Bronchial epithelial cell (primary cell): ENCODE measurements around the gene HSPA1L. TPM values are rescaled to one million over a fixed set of nuclear protein-coding genes. Genes with fewer than 3 reads are reported as not detected.

Experiments
- DNase-seq: peaks from one replicate; pipeline ENCODE4 v3.0.0-alpha.2; 2010; ENCODE audit warnings: low read depth
- FAIRE-seq: peaks from 2 replicates; lab custom pipeline; 2011; peaks lifted over from hg19 to GRCh38; lab: Jason Lieb, UNC
- H3K27me3 ChIP-seq: 2 replicates; pipeline ENCODE4 v1.5.1; 2011; ENCODE audit warnings: low read length; ENCODE audit not compliant: control insufficient read depth, insufficient read depth
- H3K36me3 ChIP-seq: 2 replicates; pipeline ENCODE4 v1.5.1; 2011; ENCODE audit warnings: low read length; ENCODE audit not compliant: control insufficient read depth, insufficient read depth
- H3K4me3 ChIP-seq: 2 replicates; pipeline ENCODE4 v1.5.1; 2011; ENCODE audit warnings: mild to moderate bottlenecking, low read depth, low read length, control low read depth
- CTCF ChIP-seq: IDR thresholded peaks from 2 replicates; pipeline ENCODE4 v1.5.1; 2011; ENCODE audit warnings: mild to moderate bottlenecking, moderate library complexity, low read length, control low read depth, inconsistent platforms; ENCODE audit not compliant: insufficient read depth, severe bottlenecking
- total RNA-seq: library from RNA; depleted of rRNA; stranded (reverse); fragments of >200 nt; gene quantifications from 2 replicates; pipeline ENCODE4 v1.2.1, GENCODE V29; 2014

Gene HSPA1L
- total RNA-seq, 1 donor from 2014 or later: 0.53 TPM

DNA sequence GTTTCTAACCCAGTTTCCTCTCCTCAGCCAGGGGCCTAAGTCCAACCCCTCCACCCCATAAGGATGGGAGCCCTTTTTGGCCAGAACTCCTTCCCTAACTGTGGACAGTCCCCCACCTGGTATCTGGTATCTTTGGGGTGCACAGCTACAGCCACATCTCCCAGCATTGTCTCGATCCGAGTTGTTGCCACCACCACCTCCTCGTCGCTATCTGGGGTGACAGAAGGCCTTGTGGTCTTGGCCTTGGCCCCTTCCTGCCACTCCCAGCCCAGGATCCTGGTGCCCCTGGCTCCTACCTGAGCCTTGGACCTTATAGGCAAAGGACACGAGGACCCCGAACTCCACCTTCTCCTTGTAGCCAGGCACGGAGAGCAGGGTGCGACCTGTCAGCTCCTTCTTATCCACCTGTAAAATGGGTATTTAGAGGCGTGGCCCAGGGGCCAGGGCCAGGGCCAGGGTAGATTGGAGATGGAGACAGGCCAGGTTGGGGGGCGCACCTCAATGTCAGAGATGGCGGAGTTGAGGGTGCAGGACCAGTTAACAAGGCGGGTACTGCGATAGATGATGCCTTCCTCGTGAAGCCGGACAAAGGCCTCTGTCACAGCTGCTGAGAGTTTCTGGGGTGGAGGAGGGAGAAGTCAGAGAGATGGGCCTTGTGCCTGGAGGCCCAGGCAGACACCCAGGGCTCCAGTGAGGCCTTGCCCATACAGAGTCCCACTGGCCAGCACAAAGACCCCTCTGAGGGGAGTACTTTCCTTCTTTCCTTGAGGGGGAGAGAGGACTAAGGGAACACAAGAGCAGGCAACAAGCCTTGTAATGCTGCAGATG lies 30.8 kb downstream of the HSPA1L start:
- no peaks in the 10 kb centered on the region for H3K27me3 ChIP-seq
- H3K4me3 ChIP-seq: no peak overlapping the region
- DNase-seq (no peak), FAIRE-seq (no peak)
- no peak for TF ChIP-seq CTCF
- H3K36me3 ChIP-seq: peaks cover 44% of the 10 kb centered on the region

DNA sequence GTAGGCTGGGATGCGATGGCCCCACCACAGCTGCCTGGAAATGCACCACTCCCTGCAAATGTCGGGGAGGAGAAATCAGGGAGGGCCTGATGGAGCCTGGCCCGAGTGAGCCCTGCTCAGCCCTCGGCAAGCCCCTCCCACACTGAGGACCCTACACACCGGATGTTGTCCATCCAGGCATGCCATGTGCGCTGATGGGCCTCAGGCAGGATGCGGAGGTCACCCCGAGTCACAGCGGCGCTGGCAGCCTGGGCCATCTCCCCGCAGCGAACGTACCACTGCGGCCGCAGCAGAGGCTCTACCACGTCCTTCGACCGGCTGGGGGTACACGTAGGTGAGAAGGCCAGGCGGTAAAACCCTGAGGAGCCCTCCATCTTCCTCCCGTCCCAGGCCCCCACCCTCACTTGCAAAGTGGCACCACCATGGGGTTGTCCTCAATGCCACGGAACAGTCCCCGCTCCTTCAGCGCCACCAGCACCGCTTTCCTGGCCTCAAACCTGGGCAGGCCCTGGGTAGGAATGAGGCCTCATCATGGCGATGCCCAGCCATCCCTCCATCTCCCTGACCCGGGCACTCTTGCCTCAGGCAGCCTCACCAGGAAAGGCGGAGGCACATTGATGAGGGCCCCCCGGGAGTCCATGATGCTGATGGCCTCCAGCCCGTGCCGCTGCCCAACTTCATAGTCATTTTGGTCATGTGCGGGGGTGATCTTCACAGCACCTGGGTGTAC lies 32.8 kb downstream of the HSPA1L start:
- FAIRE-seq: no peak
- Histone ChIP-seq H3K36me3 (peaks cover 48% of the 10 kb centered on the region), H3K27me3 (no peaks in the 10 kb centered on the region), H3K4me3 (no peak overlapping the region)
- DNase-seq: no peak
- TF ChIP-seq CTCF: no peak

GRCh38 chr6:31781244-31782125 lies 33.6 kb downstream of the HSPA1L start:
- H3K27me3 ChIP-seq: no peaks in the 10 kb centered on the region
- H3K36me3 ChIP-seq: peaks cover 48% of the 10 kb centered on the region
- FAIRE-seq (no peak), DNase-seq (no peak)
- H3K4me3 ChIP-seq: no peak overlapping the region
- TF ChIP-seq CTCF: no peak

DNA sequence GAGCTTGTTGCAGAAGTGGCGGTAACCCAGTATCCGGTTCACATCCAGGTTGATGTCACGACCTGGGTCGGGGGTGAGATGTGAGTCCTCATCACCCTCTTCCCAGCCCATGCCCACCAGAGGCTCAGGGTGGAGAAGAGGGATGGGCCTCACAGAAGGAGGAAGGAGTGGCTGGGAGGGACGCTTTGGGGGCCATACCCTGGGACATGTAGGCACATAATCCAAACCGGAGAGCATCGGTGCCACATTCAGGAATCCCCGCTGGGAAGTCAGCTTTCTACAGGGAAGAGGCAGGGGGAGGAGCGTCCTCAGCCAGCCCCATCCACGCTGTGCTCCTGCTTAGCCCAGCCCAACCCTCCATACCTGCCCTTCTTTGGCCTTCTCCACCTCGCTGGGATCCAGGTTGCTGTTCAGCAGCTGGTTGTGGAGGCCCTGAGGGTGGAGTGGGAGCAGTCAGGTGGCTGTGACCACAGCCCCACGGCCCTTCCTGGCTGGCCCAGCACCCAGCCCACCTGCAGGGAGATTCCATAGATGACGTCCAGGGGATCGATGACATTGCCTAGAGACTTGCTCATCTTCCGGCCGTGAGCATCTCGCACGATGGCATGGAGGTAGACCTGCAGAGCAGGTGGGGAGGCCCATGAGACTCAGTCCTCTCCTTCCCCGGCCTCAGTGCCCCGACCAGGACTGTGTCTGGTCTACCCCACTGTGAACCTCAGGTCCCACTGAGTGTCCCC lies 34.4 kb downstream of the HSPA1L start:
- no peaks in the 10 kb centered on the region for H3K27me3 ChIP-seq
- H3K4me3 ChIP-seq: no peak overlapping the region
- H3K36me3 ChIP-seq: peaks cover 48% of the 10 kb centered on the region
- DNase-seq (no peak), FAIRE-seq (no peak)
- TF ChIP-seq CTCF: no peak

- no peak for FAIRE-seq
Measured at GRCh38 chr6:31779908-31780307, 35.2 kb downstream of the HSPA1L start.

More at GRCh38 chr6:31779908-31780307, 35.2 kb downstream of the HSPA1L start:
- no peak overlapping the region for H3K4me3 ChIP-seq
- H3K27me3 ChIP-seq: no peaks in the 10 kb centered on the region
- TF ChIP-seq CTCF: no peak
- no peak for DNase-seq
- H3K36me3 ChIP-seq: peaks cover 41% of the 10 kb centered on the region
